Common myeloid progenitor, CD34-positive (primary cell): Measurements from ENCODE around the gene ADIPOR2.

ENCODE experiments used
- CTCF ChIA-PET: fragments of 350-600 bp; sonication (Branson Sonifier 250); formaldehyde crosslinking; loops from one replicate; lab custom pipeline; 2021; ENCODE audit warnings: antibody characterized with exemption; lab: Charles Lee
- POLR2A ChIA-PET: fragments of 350-600 bp; sonication (Branson Sonifier 250); formaldehyde crosslinking; loops from one replicate; lab custom pipeline; 2021; ENCODE audit warnings: antibody characterized with exemption; lab: Charles Lee
- DNase-seq, 3 donors: peaks; one replicate each; pipeline versions ENCODE4 v3.0.0 to v3.0.0-alpha.2; 2013
- H3K27ac ChIP-seq, 2 experiments: 1 replicate in 1 of 2; 2 replicates in 1 of 2; pipeline ENCODE4 v1.7.0; 2013; ENCODE audit warnings: inconsistent platforms in 2 of 2, low read length in 2 of 2, mild to moderate bottlenecking in 2 of 2, low read depth in 1 of 2, moderate library complexity in 1 of 2; ENCODE audit not compliant: severe bottlenecking in 2 of 2, insufficient read depth in 1 of 2, poor library complexity in 1 of 2
- H3K27me3 ChIP-seq, 5 experiments: replicated peaks in 2 of 5; 1 replicate in 3 of 5; 2 replicates in 2 of 5; pipeline versions ENCODE4 v1.6.1 to v1.7.0; 2013; ENCODE audit warnings: low read length in 4 of 5, mild to moderate bottlenecking in 2 of 5, moderate library complexity in 2 of 5, inconsistent platforms in 1 of 5; ENCODE audit not compliant: insufficient read depth in 5 of 5, control insufficient read depth in 4 of 5
- H3K36me3 ChIP-seq, 4 experiments: 1 replicate in 2 of 4; 2 replicates in 2 of 4; pipeline versions ENCODE4 v1.6.1 to v1.7.0; 2013; ENCODE audit warnings: low read length in 3 of 4, control low read depth in 1 of 4, mild to moderate bottlenecking in 1 of 4; ENCODE audit not compliant: control insufficient read depth in 4 of 4, insufficient read depth in 4 of 4
- H3K4me1 ChIP-seq, 4 experiments: 1 replicate in 3 of 4; 2 replicates in 1 of 4; pipeline versions ENCODE4 v1.6.1 to v1.7.1; 2013; ENCODE audit warnings: low read length in 3 of 4, mild to moderate bottlenecking in 3 of 4, control low read depth in 1 of 4, inconsistent platforms in 1 of 4, moderate library complexity in 1 of 4; ENCODE audit not compliant: control insufficient read depth in 4 of 4, insufficient read depth in 4 of 4; ENCODE audit errors: control extremely low read depth in 1 of 4
- H3K4me3 ChIP-seq, 7 experiments: 1 replicate in 4 of 7; 2 replicates in 3 of 7; pipeline versions ENCODE4 v1.5.1 to v1.7.0; 2013; ENCODE audit warnings: mild to moderate bottlenecking in 7 of 7, low read length in 6 of 7, moderate library complexity in 6 of 7, inconsistent platforms in 2 of 7, low read depth in 2 of 7, control low read depth in 1 of 7; ENCODE audit not compliant: insufficient read depth in 4 of 7, control insufficient read depth in 1 of 7; ENCODE audit errors: extremely low read depth in 1 of 7
- H3K9me3 ChIP-seq, 5 experiments: 1 replicate in 4 of 5; 2 replicates in 1 of 5; pipeline versions ENCODE4 v1.6.1 to v1.7.1; 2013; ENCODE audit warnings: low read length in 4 of 5, mild to moderate bottlenecking in 2 of 5, inconsistent platforms in 1 of 5, low read depth in 1 of 5, moderate library complexity in 1 of 5; ENCODE audit not compliant: control insufficient read depth in 4 of 5, insufficient read depth in 2 of 5; ENCODE audit errors: control extremely low read depth in 1 of 5
- WGBS: methylation state at CpG from one replicate; pipeline ENCODE4 v1.1.5; 2013; ENCODE audit not compliant: insufficient coverage; 5-methylcytosine and 5-hydroxymethylcytosine counted together

Gene ADIPOR2

DNA sequence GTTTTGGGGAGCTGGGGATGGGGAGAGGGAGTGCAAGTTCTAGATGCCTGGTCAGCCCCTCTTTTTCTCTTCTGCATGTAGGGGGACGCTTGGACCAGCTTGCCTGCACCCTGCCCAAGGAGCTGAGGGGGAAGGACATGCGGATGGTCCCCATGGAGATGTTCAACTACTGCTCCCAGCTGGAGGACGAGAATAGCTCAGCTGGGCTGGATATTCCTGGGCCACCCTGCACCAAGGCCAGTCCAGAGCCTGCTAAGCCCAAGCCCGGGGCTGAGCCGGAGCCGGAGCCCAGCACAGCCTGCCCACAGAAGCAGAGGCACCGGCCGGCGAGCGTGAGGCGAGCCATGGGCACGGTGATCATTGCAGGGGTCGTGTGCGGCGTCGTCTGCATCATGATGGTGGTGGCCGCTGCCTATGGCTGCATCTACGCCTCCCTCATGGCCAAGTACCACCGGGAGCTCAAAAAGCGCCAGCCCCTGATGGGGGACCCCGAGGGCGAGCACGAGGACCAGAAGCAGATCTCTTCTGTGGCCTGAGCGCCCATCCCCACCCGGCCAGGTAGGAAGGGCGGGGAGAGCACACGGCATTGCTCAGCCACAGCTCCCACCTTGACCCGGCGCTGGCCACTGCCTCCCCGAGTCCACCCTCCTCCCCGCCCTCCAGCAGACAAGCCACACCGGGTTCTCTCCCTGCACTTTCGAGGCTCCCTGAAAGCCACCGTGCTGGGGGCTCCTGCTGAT lies 143.5 kb downstream of the ADIPOR2 start:
- ChIA-PET CTCF (no interaction called here), POLR2A (no interaction called here)
- no peak overlapping the region for H3K4me3 ChIP-seq
- no peaks in the 10 kb centered on the region for H3K36me3 ChIP-seq
- peaks cover 0 to 48% (median 16%) of the 10 kb centered on the region in 5 experiments for H3K27me3 ChIP-seq
- 95% methylated on average over 32 of the region's 34 CpGs for WGBS
- no peaks in the 10 kb centered on the region for H3K9me3 ChIP-seq
- H3K27ac ChIP-seq: no peak overlapping the region
- DNase-seq: no peak
- peaks cover 0 to 8% (median 0%) of the 10 kb centered on the region in 4 experiments for H3K4me1 ChIP-seq

DNA sequence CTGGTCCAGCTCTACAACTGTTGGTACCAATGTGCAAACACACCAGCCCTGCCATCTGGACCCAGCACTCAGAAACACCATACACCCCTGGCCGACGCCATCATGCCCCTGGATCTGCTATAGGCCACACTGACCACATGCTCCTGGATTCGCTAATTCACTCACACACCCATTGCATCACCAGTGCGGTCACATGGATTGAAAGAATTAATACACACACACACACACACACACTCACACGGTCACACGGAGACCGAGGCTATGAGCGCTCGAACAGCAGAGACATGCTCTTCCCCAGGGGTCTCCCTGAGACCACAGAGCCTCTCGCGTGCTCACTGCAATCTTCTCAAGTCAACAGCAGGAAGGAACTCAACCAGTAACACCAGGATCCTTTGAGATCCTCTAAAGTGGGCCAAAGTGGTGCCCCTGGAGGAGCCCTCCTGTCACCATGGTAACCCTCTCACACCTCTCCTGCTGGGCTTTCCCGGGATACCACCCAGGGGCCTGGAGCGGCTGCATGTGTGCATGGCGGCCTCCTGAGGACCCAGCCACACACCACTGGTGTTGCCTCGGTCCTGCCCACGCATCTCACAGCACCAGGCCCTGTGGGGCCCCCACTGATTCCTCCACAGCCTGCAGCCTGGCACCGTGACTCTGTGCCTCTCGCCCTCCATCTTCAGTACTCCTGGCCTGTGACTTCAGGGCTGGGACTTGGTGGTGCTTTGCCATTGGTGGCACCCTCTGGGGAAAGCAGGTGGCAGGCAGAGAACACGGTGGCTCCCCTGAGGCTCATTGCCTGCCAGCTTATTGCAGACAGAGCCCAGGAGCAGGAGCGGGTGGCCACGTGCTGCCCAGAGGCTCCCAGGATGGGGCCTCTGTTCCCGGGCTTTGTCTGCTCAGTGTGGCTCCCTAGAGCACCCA lies 144.6 kb downstream of the ADIPOR2 start:
- ChIA-PET POLR2A (no interaction called here), CTCF (interaction anchor here (1.2 kb wide), 1 partner anchor 46 kb away, joined by 3 read pairs; no protein-coding TSS in a partner anchor)
- Histone ChIP-seq H3K4me3 (no peak overlapping the region), H3K4me1 (peaks cover 0 to 15% (median 1%) of the 10 kb centered on the region in 4 experiments), H3K36me3 (no peaks in the 10 kb centered on the region), H3K27ac (no peak overlapping the region), H3K9me3 (no peaks in the 10 kb centered on the region), H3K27me3 (peaks cover 0 to 37% (median 14%) of the 10 kb centered on the region in 5 experiments)
- 91% methylated on average over 17 of the region's 22 CpGs for WGBS
- DNase-seq: no peak

- peaks cover 0 to 23% (median 1%) of the 10 kb centered on the region in 4 experiments for H3K4me1 ChIP-seq
- H3K4me3 ChIP-seq: no peak overlapping the region
- no peaks in the 10 kb centered on the region for H3K9me3 ChIP-seq
- no peak for DNase-seq
- H3K36me3 ChIP-seq: no peaks in the 10 kb centered on the region
- POLR2A ChIA-PET: no interaction called here
- CTCF ChIA-PET: interaction anchor here (1.2 kb wide), 1 partner anchor 46 kb away, joined by 3 read pairs; no protein-coding TSS in a partner anchor
- 94% methylated on average over 3 of the region's 7 CpGs for WGBS
- peaks cover 0 to 28% (median 6%) of the 10 kb centered on the region in 5 experiments for H3K27me3 ChIP-seq
- H3K27ac ChIP-seq: no peak overlapping the region
Measured at GRCh38 chr12:1836241-1836803, 145.5 kb downstream of the ADIPOR2 start.

- 93% methylated on average over 18 of the region's 22 CpGs for WGBS
Measured at GRCh38 chr12:1836854-1837421, 146.1 kb downstream of the ADIPOR2 start.

GRCh38 chr12:1837541-1838204 lies 146.8 kb downstream of the ADIPOR2 start:
- 98% methylated on average over 10 of the region's 12 CpGs for WGBS
- Histone ChIP-seq H3K9me3 (no peaks in the 10 kb centered on the region), H3K4me1 (peaks cover 0 to 36% (median 9%) of the 10 kb centered on the region in 4 experiments), H3K27me3 (peaks cover 0 to 18% (median 0%) of the 10 kb centered on the region in 5 experiments), H3K27ac (no peak overlapping the region), H3K4me3 (no peak overlapping the region), H3K36me3 (no peaks in the 10 kb centered on the region)
- ChIA-PET POLR2A (no interaction called here), CTCF (interaction anchor here (1.3 to 1.6 kb wide), 2 partner anchors 37 to 87 kb away, joined by 3 read pairs; no protein-coding TSS in a partner anchor)
- DNase-seq: no peak

More at GRCh38 chr12:1836854-1837421, 146.1 kb downstream of the ADIPOR2 start:
- Histone ChIP-seq H3K9me3 (no peaks in the 10 kb centered on the region), H3K4me3 (no peak overlapping the region), H3K36me3 (no peaks in the 10 kb centered on the region), H3K27me3 (peaks cover 0 to 22% (median 1%) of the 10 kb centered on the region in 5 experiments), H3K4me1 (peaks cover 0 to 30% (median 3%) of the 10 kb centered on the region in 4 experiments), H3K27ac (no peak overlapping the region)
- ChIA-PET POLR2A (no interaction called here), CTCF (interaction anchor here (1.2 to 1.6 kb wide), 3 partner anchors 38 to 87 kb away, joined by 3 read pairs; no protein-coding TSS in a partner anchor)
- no peak for DNase-seq
